ENCODE data around the gene TCP11.

The TCP11 gene

GRCh38 chr6:35178012-35178411 lies 36.9 kb upstream of the TCP11 start:
- ATAC-seq (ENCODE audit: low read depth) (no peak), DNase-seq (ENCODE audit: low spot score in 2 of 2) (no peak)
- Mint-ChIP-seq H3K27ac (no peak overlapping the region), H3K9me3 (no peaks in the 10 kb centered on the region), H3K4me3 (no peak overlapping the region), H3K27me3 (peaks cover 9% of the 10 kb centered on the region), H3K36me3 (no peaks in the 10 kb centered on the region), H3K4me1 (peaks cover 6% of the 10 kb centered on the region)

DNA sequence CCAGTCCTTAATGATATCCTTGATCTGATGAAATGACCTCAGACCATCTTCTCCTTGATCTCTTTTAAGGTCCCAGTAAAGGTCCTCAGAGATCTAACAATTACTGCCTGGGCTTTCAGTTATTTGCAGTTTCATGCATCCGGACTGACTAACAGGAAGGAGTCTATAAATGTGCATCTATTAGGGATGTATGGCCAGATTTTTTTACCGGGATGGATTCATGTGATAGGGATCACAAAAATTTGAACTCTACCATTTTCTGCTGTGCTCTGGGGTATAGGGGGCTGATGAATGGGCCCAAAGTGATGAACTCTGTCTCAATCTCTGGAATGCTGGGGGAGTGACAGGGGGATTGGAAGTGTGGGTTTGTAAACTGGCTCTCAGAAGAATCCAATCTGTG lies 36.5 kb upstream of the TCP11 start:
- H3K27ac Mint-ChIP-seq, result no peak overlapping the region
- ATAC-seq (ENCODE audit: low read depth) (no peak), DNase-seq (ENCODE audit: low spot score in 2 of 2) (no peak)
- no peaks in the 10 kb centered on the region for H3K9me3 Mint-ChIP-seq
- H3K27me3 Mint-ChIP-seq, result peaks cover 7% of the 10 kb centered on the region
- H3K4me3 Mint-ChIP-seq, result no peak overlapping the region
- H3K36me3 Mint-ChIP-seq, result no peaks in the 10 kb centered on the region
- H3K4me1 Mint-ChIP-seq, result peaks cover 6% of the 10 kb centered on the region

GRCh38 chr6:35177157-35177556 lies 36.0 kb upstream of the TCP11 start:
- no peak for DNase-seq (ENCODE audit: low spot score in 2 of 2)
- H3K36me3 Mint-ChIP-seq, result no peaks in the 10 kb centered on the region
- H3K4me3 Mint-ChIP-seq, result no peak overlapping the region
- H3K27me3 Mint-ChIP-seq, result peaks cover 8% of the 10 kb centered on the region
- ATAC-seq (ENCODE audit: low read depth), result no peak
- no peak overlapping the region for H3K27ac Mint-ChIP-seq
- H3K9me3 Mint-ChIP-seq, result no peaks in the 10 kb centered on the region
- peaks cover 6% of the 10 kb centered on the region for H3K4me1 Mint-ChIP-seq

DNA sequence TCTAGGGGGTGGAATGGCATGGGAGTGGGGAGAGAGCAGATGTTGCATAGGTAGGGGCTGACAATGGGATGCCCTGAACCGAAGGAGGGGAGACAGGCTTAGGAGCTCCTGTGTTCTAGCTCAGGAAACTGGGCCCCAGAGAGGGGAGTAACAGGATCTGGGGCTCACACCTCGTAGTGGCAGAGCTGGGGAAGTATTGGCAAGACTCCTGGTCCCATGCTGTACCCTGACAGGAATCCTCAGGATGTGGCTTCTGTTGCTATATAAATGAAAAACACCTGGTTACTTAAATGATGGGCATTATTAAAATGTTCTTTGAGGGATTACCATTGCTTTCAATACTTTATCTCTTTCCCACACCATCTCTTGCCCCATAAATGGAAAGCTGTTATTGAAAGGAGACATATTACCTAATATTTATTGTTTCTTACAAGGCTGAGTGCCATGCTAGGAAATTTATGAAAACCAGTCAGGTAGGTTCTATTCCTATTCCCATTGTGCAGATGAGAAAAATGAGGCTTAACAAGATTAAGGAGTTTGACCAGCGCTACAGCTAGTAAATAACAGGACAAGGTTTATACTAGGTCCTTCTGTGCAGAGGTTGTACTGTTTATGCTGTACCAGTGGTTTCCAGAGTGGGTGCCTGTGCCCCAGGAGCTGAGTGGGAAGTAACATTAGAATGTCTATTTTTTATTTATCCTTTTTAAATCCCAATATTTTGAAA lies 35.3 kb upstream of the TCP11 start:
- Mint-ChIP-seq H3K27me3 (peaks cover 9% of the 10 kb centered on the region), H3K4me1 (peaks cover 6% of the 10 kb centered on the region), H3K36me3 (no peaks in the 10 kb centered on the region), H3K4me3 (no peak overlapping the region), H3K27ac (no peak overlapping the region), H3K9me3 (no peaks in the 10 kb centered on the region)
- ATAC-seq (ENCODE audit: low read depth), result no peak
- DNase-seq (ENCODE audit: low spot score in 2 of 2), result no peak

GRCh38 chr6:35174501-35174900 lies 33.4 kb upstream of the TCP11 start:
- H3K4me1 Mint-ChIP-seq, result peaks cover 6% of the 10 kb centered on the region
- DNase-seq (ENCODE audit: low spot score in 2 of 2) (no peak), ATAC-seq (ENCODE audit: low read depth) (no peak)
- no peak overlapping the region for H3K27ac Mint-ChIP-seq
- no peaks in the 10 kb centered on the region for H3K36me3 Mint-ChIP-seq
- H3K4me3 Mint-ChIP-seq, result no peak overlapping the region
- peaks cover 2% of the 10 kb centered on the region for H3K9me3 Mint-ChIP-seq
- H3K27me3 Mint-ChIP-seq, result peaks cover 9% of the 10 kb centered on the region

GRCh38 chr6:35174088-35174434 lies 32.9 kb upstream of the TCP11 start:
- no peaks in the 10 kb centered on the region for H3K36me3 Mint-ChIP-seq
- H3K27me3 Mint-ChIP-seq, result peaks cover 9% of the 10 kb centered on the region
- no peak overlapping the region for H3K27ac Mint-ChIP-seq
- H3K4me1 Mint-ChIP-seq, result peaks cover 6% of the 10 kb centered on the region
- DNase-seq (ENCODE audit: low spot score in 2 of 2), result no peak
- H3K9me3 Mint-ChIP-seq, result peaks cover 4% of the 10 kb centered on the region
- ATAC-seq (ENCODE audit: low read depth), result no peak
- no peak overlapping the region for H3K4me3 Mint-ChIP-seq

- Mint-ChIP-seq H3K27ac (no peak overlapping the region), H3K9me3 (peaks cover 4% of the 10 kb centered on the region), H3K27me3 (peaks cover 9% of the 10 kb centered on the region), H3K4me1 (peaks cover 6% of the 10 kb centered on the region), H3K36me3 (no peaks in the 10 kb centered on the region), H3K4me3 (no peak overlapping the region)
- DNase-seq (ENCODE audit: low spot score in 2 of 2) (no peak), ATAC-seq (ENCODE audit: low read depth) (no peak)
Observed at GRCh38 chr6:35173427-35174087, 32.4 kb upstream of the TCP11 start.

GRCh38 chr6:35173044-35173426 lies 31.9 kb upstream of the TCP11 start:
- H3K27ac Mint-ChIP-seq, result no peak overlapping the region
- no peak overlapping the region for H3K4me3 Mint-ChIP-seq
- ATAC-seq (ENCODE audit: low read depth) (no peak), DNase-seq (ENCODE audit: low spot score in 2 of 2) (no peak)
- H3K36me3 Mint-ChIP-seq, result no peaks in the 10 kb centered on the region
- peaks cover 9% of the 10 kb centered on the region for H3K27me3 Mint-ChIP-seq
- H3K9me3 Mint-ChIP-seq, result peaks cover 4% of the 10 kb centered on the region
- peaks cover 6% of the 10 kb centered on the region for H3K4me1 Mint-ChIP-seq

DNA sequence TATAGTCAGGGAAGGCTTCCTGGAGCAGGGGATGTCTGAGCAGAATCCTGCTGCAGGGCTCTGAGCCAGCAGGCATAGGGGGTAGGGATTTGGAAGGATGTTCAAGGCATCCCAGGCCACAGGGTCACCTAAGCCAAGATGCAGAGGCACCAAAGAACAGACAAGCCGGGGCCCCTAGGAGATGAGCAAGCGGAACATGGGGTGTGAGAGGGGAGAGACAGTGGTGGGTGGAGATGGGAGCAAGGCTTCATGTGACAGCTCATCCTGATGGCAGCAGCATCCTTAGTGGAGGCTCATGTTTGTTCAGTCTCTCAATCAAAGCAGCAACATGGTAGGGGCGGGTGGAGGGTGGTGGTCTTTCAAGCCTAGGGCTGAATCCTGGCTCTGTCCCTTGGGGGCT lies 29.8 kb upstream of the TCP11 start:
- no peak for ATAC-seq (ENCODE audit: low read depth)
- no peak overlapping the region for H3K27ac Mint-ChIP-seq
- no peak overlapping the region for H3K4me3 Mint-ChIP-seq
- H3K27me3 Mint-ChIP-seq, result peaks cover 6% of the 10 kb centered on the region
- peaks cover 6% of the 10 kb centered on the region for H3K4me1 Mint-ChIP-seq
- peaks cover 4% of the 10 kb centered on the region for H3K9me3 Mint-ChIP-seq
- H3K36me3 Mint-ChIP-seq, result no peaks in the 10 kb centered on the region
- no peak for DNase-seq (ENCODE audit: low spot score in 2 of 2)

DNA sequence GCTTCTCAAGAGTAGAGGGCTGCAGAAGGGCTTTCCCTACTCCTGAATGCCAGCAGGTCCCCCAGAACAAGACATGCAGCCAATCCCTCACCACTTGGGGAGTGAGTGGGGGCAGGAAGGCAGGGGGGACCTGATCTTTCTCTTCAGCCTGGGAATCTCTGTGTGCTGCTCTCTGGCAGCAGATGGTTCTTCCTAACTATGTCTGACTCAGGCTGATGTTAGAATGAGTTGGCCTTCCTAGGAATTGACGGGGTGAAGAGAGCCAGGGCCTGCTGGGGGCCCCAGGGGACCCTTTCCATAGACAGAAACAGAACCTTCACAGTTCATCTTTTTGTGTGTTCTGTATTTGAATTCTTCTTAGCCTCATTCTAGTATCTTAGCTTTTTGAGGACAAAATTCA lies 29.0 kb upstream of the TCP11 start:
- no peaks in the 10 kb centered on the region for H3K36me3 Mint-ChIP-seq
- ATAC-seq (ENCODE audit: low read depth) (no peak), DNase-seq (ENCODE audit: low spot score in 2 of 2) (no peak)
- peaks cover 6% of the 10 kb centered on the region for H3K4me1 Mint-ChIP-seq
- H3K27ac Mint-ChIP-seq, result no peak overlapping the region
- H3K4me3 Mint-ChIP-seq, result no peak overlapping the region
- peaks cover 4% of the 10 kb centered on the region for H3K27me3 Mint-ChIP-seq
- H3K9me3 Mint-ChIP-seq, result peaks cover 4% of the 10 kb centered on the region

- Mint-ChIP-seq H3K27ac (no peak overlapping the region), H3K4me1 (no peaks in the 10 kb centered on the region), H3K9me3 (peaks cover 6% of the 10 kb centered on the region), H3K27me3 (peaks cover 5% of the 10 kb centered on the region), H3K36me3 (peaks cover 3% of the 10 kb centered on the region), H3K4me3 (no peak overlapping the region)
- ATAC-seq (ENCODE audit: low read depth) (no peak), DNase-seq (ENCODE audit: low spot score in 2 of 2) (no peak)
Observed at GRCh38 chr6:35168461-35168861, 27.3 kb upstream of the TCP11 start.

DNA sequence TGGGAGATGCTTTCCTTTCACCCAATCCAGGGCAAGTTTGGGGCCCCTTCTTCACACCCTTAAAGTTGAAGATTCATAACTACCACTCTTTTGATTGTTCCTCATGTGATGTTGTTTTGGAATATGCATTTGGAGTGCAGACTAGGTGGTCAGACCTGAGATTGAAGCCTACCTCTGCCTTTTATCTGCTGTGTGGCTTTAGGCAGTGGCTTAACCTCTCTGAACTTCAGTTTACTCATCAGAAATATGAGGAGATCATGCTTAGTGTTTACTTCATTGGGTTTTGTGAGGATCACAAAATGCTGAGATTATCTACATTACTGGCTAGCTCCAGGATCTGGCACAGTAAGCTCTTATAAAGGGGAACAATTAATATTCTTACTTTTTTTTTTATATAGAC lies 26.4 kb upstream of the TCP11 start:
- Mint-ChIP-seq H3K9me3 (peaks cover 6% of the 10 kb centered on the region), H3K27me3 (peaks cover 12% of the 10 kb centered on the region), H3K36me3 (peaks cover 3% of the 10 kb centered on the region), H3K27ac (no peak overlapping the region), H3K4me3 (no peak overlapping the region), H3K4me1 (no peaks in the 10 kb centered on the region)
- DNase-seq (ENCODE audit: low spot score in 2 of 2) (no peak), ATAC-seq (ENCODE audit: low read depth) (no peak)

GRCh38 chr6:35166520-35166919 lies 25.4 kb upstream of the TCP11 start:
- DNase-seq (ENCODE audit: low spot score in 2 of 2) (no peak), ATAC-seq (ENCODE audit: low read depth) (no peak)
- Mint-ChIP-seq H3K27ac (no peak overlapping the region), H3K4me1 (no peaks in the 10 kb centered on the region), H3K36me3 (peaks cover 3% of the 10 kb centered on the region), H3K9me3 (peaks cover 6% of the 10 kb centered on the region), H3K27me3 (peaks cover 10% of the 10 kb centered on the region), H3K4me3 (no peak overlapping the region)

DNA sequence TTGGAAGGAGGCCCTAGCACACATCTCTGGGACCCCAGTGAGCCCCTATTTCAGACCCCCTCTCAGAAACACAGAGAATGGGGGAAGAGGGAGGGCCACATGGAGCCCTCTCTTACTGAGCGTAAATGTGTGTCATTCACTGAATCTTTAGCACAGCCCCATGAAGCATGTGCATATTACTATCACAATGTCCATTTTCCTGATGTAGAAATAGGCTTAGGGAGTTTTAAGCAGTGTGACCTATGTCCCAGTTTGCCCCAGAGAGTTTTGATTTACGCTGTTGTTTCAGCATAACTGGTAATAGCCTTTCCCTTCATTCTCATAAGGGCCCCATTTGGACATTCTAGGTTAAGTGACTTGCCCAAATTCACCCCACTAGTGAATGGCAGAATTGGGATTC lies 25.0 kb upstream of the TCP11 start:
- no peak overlapping the region for H3K27ac Mint-ChIP-seq
- H3K36me3 Mint-ChIP-seq, result peaks cover 3% of the 10 kb centered on the region
- peaks cover 6% of the 10 kb centered on the region for H3K9me3 Mint-ChIP-seq
- H3K4me3 Mint-ChIP-seq, result no peak overlapping the region
- ATAC-seq (ENCODE audit: low read depth) (no peak), DNase-seq (ENCODE audit: low spot score in 2 of 2) (no peak)
- H3K4me1 Mint-ChIP-seq, result no peaks in the 10 kb centered on the region
- H3K27me3 Mint-ChIP-seq, result peaks cover 10% of the 10 kb centered on the region

DNA sequence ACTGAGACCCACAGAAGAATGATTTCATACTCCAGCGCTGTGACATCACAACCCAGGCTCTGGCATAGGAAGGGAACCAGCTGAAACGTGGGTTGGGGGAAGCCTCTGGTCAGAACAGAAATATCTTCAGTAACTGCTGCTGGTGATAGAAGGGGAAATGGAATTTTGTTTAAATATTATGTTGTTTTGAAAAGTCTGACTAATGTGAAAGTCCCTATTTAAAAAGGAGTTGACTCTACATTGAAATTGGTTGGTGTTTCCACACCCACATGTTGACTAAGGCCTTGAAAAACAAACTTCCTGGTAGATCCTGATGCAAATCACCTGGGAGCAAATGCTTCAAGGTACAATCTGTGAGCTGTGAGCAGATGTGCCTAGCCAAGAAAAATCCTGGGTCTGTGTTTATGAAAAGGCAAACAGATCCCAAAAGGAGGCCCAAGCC lies 24.5 kb upstream of the TCP11 start:
- Mint-ChIP-seq H3K27me3 (peaks cover 10% of the 10 kb centered on the region), H3K27ac (no peak overlapping the region), H3K4me1 (no peaks in the 10 kb centered on the region), H3K9me3 (peaks cover 6% of the 10 kb centered on the region), H3K36me3 (peaks cover 3% of the 10 kb centered on the region), H3K4me3 (no peak overlapping the region)
- DNase-seq (ENCODE audit: low spot score in 2 of 2) (no peak), ATAC-seq (ENCODE audit: low read depth) (no peak)

Data from memory B cell (primary cell).